GM12874 (cell line): Measurements from ENCODE around the gene TNFRSF9.

Experiments
- TF ChIP-seq, protein P1 (sequence below): IDR thresholded peaks from 2 replicates; pipeline ENCODE4 v1.5.1; 2011; ENCODE audit warnings: low read depth, mild to moderate bottlenecking, control low read depth, low read length, moderate library complexity; ENCODE audit not compliant: insufficient read depth

The TNFRSF9 gene

DNA sequence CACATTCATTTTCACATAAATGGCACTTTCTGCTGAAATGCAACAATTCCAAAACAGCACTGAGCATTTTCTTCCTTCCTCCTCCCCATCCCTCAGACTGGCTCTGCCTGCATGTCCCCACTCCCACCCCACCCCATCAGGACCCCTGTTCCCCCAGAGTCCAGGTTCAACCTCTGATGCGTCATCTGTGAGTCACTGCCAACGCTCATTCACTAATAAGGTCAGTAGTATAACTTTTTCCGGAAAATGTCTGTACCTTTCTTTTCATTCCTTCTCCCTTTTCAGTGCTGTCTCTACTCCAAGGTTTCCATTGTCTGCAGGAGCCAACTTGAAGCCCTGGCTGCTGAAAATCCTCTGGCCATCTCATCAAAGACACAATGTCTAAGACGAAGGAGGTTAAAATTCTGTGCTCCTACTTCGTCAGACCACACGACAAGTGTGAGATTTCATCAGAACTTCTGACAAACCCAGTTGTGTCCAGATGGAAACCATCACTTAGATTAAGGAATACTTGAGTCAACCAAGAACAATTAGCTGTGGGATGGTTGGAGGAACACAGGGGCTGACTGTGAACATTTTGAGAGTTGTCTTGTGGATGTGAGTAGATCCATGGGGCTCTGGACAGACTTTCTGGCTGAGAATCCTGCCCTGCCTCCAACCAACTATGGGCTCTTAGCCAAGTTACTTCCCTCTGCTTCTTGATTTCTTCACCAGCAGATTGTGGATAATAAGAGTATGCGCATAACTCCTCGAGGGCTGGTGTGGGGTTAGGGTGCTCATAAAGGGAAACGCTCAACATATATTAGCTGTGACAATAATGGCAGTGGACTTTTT, 52.2 kb downstream of the TNFRSF9 start:
- TF ChIP-seq, protein P1, sequence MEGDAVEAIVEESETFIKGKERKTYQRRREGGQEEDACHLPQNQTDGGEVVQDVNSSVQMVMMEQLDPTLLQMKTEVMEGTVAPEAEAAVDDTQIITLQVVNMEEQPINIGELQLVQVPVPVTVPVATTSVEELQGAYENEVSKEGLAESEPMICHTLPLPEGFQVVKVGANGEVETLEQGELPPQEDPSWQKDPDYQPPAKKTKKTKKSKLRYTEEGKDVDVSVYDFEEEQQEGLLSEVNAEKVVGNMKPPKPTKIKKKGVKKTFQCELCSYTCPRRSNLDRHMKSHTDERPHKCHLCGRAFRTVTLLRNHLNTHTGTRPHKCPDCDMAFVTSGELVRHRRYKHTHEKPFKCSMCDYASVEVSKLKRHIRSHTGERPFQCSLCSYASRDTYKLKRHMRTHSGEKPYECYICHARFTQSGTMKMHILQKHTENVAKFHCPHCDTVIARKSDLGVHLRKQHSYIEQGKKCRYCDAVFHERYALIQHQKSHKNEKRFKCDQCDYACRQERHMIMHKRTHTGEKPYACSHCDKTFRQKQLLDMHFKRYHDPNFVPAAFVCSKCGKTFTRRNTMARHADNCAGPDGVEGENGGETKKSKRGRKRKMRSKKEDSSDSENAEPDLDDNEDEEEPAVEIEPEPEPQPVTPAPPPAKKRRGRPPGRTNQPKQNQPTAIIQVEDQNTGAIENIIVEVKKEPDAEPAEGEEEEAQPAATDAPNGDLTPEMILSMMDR = no peak

DNA sequence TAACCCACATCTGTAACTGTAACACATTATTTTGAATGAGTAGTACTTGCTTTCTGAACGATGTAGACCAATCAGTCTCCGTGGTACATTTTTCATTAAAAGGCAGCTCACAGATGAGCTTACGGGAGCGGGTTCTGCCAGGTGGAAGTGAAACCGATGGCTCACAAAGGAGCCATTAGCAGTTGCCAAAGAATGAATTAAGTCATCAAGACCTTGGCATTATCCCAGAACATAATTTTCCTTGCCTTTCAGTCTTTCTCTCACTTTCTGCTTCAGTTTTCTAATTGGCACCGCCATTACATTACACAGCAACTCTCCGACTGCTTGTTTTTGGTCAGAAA, 54.3 kb downstream of the TNFRSF9 start:
- TF ChIP-seq, protein P1 = no peak

DNA sequence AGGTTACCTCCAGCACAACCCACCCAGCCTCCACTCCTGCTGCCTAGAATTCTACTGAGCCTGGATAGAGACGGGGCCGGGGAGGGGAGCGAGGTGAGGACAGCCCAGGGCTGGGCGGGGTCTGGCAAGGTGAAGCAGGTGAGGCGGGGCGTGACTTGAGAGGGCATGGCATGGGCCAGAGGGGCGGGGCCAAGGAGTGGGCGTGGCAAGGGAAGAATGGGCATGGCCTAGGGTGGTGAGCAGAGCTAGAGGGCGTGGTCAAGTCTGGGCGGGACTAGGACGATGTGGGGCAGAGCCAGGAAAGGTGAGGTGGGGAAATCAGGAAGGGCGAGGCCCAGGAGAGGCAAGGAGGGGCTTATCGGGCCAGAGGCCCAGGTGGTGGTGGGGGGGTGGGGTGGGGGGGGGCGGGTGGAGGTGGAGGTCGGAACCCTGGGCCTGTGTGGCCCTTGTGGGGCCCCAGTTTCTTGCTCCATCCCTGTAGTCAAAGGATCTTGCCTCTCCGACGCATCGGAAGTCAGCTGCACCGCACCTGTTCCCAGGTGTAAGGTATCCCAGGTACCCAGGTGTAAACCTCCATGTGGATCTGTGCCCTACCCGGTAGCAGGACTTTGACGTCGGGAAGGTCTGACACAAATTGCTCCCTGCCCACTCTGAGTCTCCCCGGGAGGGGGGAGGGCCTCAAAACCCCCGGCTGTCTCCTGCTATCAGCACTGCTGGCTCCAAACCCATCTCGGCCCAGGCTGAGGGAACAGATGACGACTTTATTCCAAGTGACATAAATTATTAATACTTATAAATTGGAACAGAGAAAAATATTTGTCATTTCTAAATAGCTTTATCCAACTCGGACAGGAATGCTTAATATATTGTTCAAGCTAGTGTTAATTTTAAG, 54.9 kb downstream of the TNFRSF9 start:
- TF ChIP-seq, protein P1 = no peak

DNA sequence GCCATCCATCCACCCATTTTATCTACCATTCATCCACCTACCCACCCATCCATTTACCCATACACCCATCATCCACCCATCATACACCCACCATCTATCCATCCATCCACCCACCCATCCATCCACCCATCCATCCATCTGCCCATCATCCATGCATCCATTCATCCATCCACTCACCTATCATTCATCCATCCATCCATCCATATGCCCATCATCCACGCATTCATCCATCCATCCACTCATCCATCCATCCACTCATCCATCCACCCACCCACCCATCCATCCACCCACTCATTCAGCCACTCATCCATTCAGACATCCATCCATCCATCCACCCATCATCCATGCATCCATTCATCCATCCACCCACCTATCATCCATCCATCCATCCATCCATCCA, 55.9 kb downstream of the TNFRSF9 start:
- TF ChIP-seq, protein P1 = no peak

DNA sequence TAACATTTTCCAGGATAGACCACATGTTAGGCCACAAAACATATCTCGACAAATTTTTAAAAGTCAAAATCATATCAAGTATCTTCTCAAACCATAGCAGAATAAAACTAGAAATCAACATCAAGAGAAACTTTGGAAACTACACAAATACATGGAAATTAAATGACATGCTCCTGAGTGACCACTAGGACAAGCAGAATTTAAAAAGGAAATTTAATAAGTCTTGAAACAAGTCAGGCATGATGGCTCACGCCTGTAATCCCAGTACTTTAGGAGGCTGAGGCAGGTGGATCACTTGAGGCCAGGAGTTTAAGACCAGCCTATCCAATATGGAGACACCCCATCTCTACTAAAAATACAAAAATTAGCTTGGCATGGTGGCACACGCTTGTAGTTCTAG, 61.4 kb downstream of the TNFRSF9 start:
- TF ChIP-seq, protein P1 = no peak

DNA sequence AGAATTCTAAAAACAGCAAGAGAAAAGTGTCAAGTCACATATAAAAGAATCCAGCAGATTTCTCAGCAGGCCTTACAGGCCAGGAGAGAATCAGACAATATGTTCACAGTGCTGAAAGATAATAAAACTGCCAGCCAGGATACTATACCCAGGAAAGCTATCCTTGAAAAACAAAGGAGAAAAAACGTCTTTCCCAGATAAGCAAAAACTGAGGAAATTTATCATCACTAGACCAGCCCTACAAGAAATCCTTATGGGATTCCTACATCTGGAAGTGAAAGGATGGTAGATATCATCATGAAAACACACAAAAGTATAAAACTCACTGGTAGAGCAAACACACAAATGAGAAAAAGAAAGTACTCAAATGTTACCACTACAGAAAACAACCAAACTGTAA, 62.6 kb downstream of the TNFRSF9 start:
- TF ChIP-seq, protein P1 = no peak

DNA sequence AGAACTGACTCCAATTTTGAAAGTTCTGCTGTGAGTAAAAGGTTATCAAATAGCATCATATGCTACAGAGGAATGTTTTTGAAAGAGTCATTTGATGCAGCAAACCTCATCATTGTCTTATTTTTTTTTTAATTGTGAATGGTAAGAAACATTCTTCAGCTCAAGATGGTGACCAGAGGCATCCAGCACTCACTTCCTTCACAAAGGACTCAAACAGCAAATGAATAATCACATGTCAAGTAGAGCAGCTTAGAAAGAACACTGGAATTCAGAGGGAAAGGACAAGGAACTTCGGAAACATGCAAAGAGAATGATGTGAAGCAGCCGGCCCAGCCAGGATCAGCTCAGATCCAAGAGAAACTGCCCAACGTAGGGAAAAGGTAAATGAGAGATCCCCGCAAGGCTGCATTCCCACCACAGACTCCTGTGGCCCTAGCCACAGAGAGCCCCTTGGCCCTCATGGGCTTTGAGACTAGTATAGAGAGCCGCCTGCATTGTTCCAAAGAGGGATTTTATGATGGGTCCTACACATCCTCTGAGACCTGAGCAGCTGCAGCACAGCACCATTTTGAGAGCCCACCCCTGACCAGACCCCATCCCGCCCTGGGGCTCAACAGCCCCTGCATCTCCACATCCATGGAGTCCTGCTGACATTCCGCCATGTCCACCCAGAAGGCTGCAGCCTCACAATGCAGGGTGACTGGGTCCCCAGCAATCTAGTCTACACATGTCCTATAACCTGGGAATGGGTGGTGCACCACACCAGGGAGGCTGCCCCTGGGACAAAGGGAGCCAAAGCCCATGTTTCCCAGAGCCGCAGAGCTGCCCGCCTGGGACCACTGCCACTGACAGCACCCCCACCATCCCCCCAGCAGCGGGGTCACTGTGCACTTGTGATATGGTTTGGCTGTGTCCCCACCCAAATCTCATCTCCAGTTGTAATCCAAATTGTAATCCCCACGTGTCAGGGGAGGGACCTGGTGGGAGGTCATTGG, 66.5 kb downstream of the TNFRSF9 start:
- TF ChIP-seq, protein P1 = no peak
